Neural crest cell (in vitro differentiated cells): ENCODE results near the gene WAC. TPM values are rescaled to one million over a fixed set of nuclear protein-coding genes. Genes with fewer than 3 reads are reported as not detected.

Experiments
- DNase-seq: peaks from one replicate; pipeline ENCODE4 v3.0.0; 2021; ENCODE audit warnings: low read depth, mixed read lengths, low spot score
- H3K27ac Mint-ChIP-seq: one replicate; pipeline ENCODE4 v1.8.0; 2021; ENCODE audit warnings: mild to moderate bottlenecking, mixed read lengths; ENCODE audit not compliant: unreplicated experiment
- H3K27me3 Mint-ChIP-seq: 2 replicates; pipeline ENCODE4 v1.8.0; 2021; ENCODE audit warnings: low read depth, mild to moderate bottlenecking, mixed read lengths
- H3K36me3 Mint-ChIP-seq: 2 replicates; pipeline ENCODE4 v1.8.0; 2021; ENCODE audit warnings: low read depth, mild to moderate bottlenecking, mixed read lengths
- H3K4me1 Mint-ChIP-seq: 2 replicates; pipeline ENCODE4 v1.8.0; 2021; ENCODE audit warnings: mixed read lengths
- H3K4me3 Mint-ChIP-seq: one replicate; pipeline ENCODE4 v1.8.0; 2021; ENCODE audit warnings: mild to moderate bottlenecking, mixed read lengths
- H3K9me3 Mint-ChIP-seq: 2 replicates; pipeline ENCODE4 v1.8.0; 2021; ENCODE audit warnings: mixed read lengths
- CTCF ChIP-seq: fragments of 200-600 bp; sonication (generic); conservative IDR thresholded peaks from 2 replicates; pipeline ENCODE4 v1.5.0; 2021; ENCODE audit warnings: antibody characterized with exemption, mild to moderate bottlenecking
- total RNA-seq: library from RNA; stranded (reverse); gene quantifications from 2 replicates; pipeline ENCODE4 v1.2.1, GENCODE V29; 2021

WAC gene
- total RNA-seq, 1 donor from 2014 or later: 123 TPM

DNA sequence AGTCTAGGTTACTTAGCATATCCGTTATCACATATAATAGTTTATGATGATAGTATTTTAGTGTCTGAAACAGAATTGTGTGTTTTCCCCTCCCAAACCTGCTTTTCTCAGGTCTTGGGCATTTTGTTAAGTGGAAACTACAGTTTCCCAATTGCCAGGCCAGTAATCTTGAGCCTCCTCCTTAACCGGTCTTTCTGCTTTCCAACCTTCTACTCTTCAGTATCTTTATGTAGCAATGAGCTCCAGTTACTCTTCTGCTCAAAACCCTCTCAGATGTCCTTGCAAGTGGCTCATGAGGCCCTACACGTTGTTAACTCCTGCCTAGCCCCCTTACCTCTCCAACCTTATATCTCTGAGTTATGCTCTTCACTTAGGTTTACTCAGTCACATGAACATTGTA lies 22.0 kb downstream of the WAC start:
- no peaks in the 10 kb centered on the region for H3K9me3 Mint-ChIP-seq
- no peak overlapping the region for H3K4me3 Mint-ChIP-seq
- TF ChIP-seq CTCF: no peak
- H3K27ac Mint-ChIP-seq: no peak overlapping the region
- no peak for DNase-seq
- no peaks in the 10 kb centered on the region for H3K27me3 Mint-ChIP-seq
- H3K36me3 Mint-ChIP-seq: peaks cover 28% of the 10 kb centered on the region
- peaks cover 66% of the 10 kb centered on the region for H3K4me1 Mint-ChIP-seq

- Mint-ChIP-seq H3K4me1 (peaks cover 64% of the 10 kb centered on the region), H3K4me3 (no peak overlapping the region), H3K9me3 (no peaks in the 10 kb centered on the region), H3K27ac (no peak overlapping the region), H3K27me3 (no peaks in the 10 kb centered on the region), H3K36me3 (peaks cover 28% of the 10 kb centered on the region)
- no peak for DNase-seq
- TF ChIP-seq CTCF: no peak
Observed at GRCh38 chr10:28555358-28555757, 22.4 kb downstream of the WAC start.

GRCh38 chr10:28556142-28556541 lies 23.2 kb downstream of the WAC start:
- peaks cover 30% of the 10 kb centered on the region for H3K36me3 Mint-ChIP-seq
- H3K4me1 Mint-ChIP-seq: peaks cover 62% of the 10 kb centered on the region
- H3K9me3 Mint-ChIP-seq: no peaks in the 10 kb centered on the region
- no peak overlapping the region for H3K27ac Mint-ChIP-seq
- TF ChIP-seq CTCF: no peak
- DNase-seq: no peak
- H3K27me3 Mint-ChIP-seq: no peaks in the 10 kb centered on the region
- no peak overlapping the region for H3K4me3 Mint-ChIP-seq

GRCh38 chr10:28558186-28558585 lies 25.3 kb downstream of the WAC start:
- Mint-ChIP-seq H3K36me3 (peaks cover 25% of the 10 kb centered on the region), H3K4me1 (peaks cover 48% of the 10 kb centered on the region), H3K27me3 (no peaks in the 10 kb centered on the region), H3K4me3 (no peak overlapping the region), H3K27ac (no peak overlapping the region), H3K9me3 (no peaks in the 10 kb centered on the region)
- TF ChIP-seq CTCF: no peak
- no peak for DNase-seq

- TF ChIP-seq CTCF: no peak
- H3K36me3 Mint-ChIP-seq: peaks cover 25% of the 10 kb centered on the region
- no peak overlapping the region for H3K4me3 Mint-ChIP-seq
- H3K4me1 Mint-ChIP-seq: peaks cover 49% of the 10 kb centered on the region
- no peaks in the 10 kb centered on the region for H3K9me3 Mint-ChIP-seq
- no peaks in the 10 kb centered on the region for H3K27me3 Mint-ChIP-seq
- no peak overlapping the region for H3K27ac Mint-ChIP-seq
- DNase-seq: no peak
Observed at GRCh38 chr10:28558923-28559508, 26.1 kb downstream of the WAC start.
